Transverse colon (tissue), 3 donors: ENCODE data around the gene FSD1.

Experiments used
- CTCF ChIP-seq, 5 experiments: fragments of 200-600 bp in 3 of 5; fragments of 450-650 bp in 2 of 5; sonication (generic) in 3 of 5; IDR thresholded peaks; 1 replicate in 2 of 5; 2 replicates in 3 of 5; pipeline ENCODE4 v1.5.1; 2016 to 2017; ENCODE audit warnings: antibody characterized with exemption in 5 of 5, inconsistent platforms in 3 of 5, mild to moderate bottlenecking in 2 of 5, moderate library complexity in 1 of 5
- EP300 ChIP-seq: sonication (generic); formaldehyde crosslinking; IDR thresholded peaks from one replicate; pipeline ENCODE4 v1.6.1; 2017; ENCODE audit warnings: antibody characterized with exemption, low read depth
- POLR2A ChIP-seq: fragments of 450-650 bp; IDR thresholded peaks from one replicate; pipeline ENCODE4 v1.6.1; 2016; ENCODE audit warnings: antibody characterized with exemption, mild to moderate bottlenecking, moderate library complexity

DNA sequence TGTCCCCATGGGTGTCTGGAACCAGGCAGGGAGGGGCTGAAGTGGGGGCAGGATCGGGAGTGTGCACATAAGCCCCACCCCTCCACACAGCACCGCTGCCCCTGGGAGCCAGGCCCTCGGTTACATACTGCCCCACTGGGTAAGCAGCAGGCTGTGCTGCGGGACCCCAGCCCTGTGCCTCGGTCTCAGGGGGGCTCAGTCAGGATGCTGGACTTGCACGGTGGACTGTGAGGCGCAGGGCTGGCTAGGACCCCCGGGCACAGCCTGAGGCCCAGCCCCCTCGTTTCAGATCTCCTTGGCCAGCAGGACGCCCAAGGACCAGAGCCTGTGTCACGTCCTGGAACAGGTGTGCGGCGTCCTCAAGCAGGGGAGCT, 55.2 kb downstream of the FSD1 start:
- TF ChIP-seq CTCF (IDR thresholded peaks at IDR 0.05), result no peak
- TF ChIP-seq EP300, result no peak
- TF ChIP-seq POLR2A, result no peak
